Measurements from ENCODE around the gene CYP4F22. TPM values are rescaled to one million over a fixed set of nuclear protein-coding genes. Genes with fewer than 3 reads are reported as not detected.
A peak's percentile ranks its signal among the peaks of the same experiment; 100 is the strongest.

The CYP4F22 gene
- total RNA-seq, 5 donors from 2014 or later (not counting 1 experiment from before 2014, with no cell fraction given), result 0.73 to 1.6 (median 1.3) TPM

- H3K4me1 Mint-ChIP-seq, result peaks cover 3 to 6% (median 3%) of the 10 kb centered on the region in 3 donors
- peaks cover 0 to 8% of the 10 kb centered on the region in 2 experiments for H3K4me1 ChIP-seq (ENCODE audit: control insufficient read depth in 1 of 2, extremely low read depth in 1 of 2, insufficient read depth in 2 of 2, low read length in 2 of 2)
- no peak overlapping the region for H3K27ac Mint-ChIP-seq
- no CpG with 5 or more reads among the region's 10 CpGs for WGBS (ENCODE audit: insufficient coverage)
- no peaks in the 10 kb centered on the region for H3K36me3 Mint-ChIP-seq
- DNase-seq (no peak), ATAC-seq (replicated peaks in 1 of 4) (no peak)
- H3K27me3 ChIP-seq (replicated peaks in 1 of 2; ENCODE audit: control insufficient read depth in 2 of 2, extremely low read depth in 1 of 2, insufficient read depth in 2 of 2, low read length in 1 of 2), result peaks cover 0 to 40% of the 10 kb centered on the region in 2 experiments
- peaks cover 20 to 32% of the 10 kb centered on the region in 2 donors for H3K27me3 Mint-ChIP-seq
- H3K9me3 Mint-ChIP-seq, result no peaks in the 10 kb centered on the region
- peak overlapping the region; percentile 28 to 51 for H3K4me3 ChIP-seq (ENCODE audit: control insufficient read depth in 1 of 2, extremely low read depth in 1 of 2, low read length in 1 of 2)
- H3K9me3 ChIP-seq, result no peaks in the 10 kb centered on the region
- H3K27ac ChIP-seq (ENCODE audit: low read length), result no peak overlapping the region
- ChIA-PET CTCF (no interaction called here), POLR2A (no interaction called here)
- H3K36me3 ChIP-seq (ENCODE audit: control insufficient read depth in 2 of 2, extremely low read depth in 1 of 2, insufficient read depth in 1 of 2, low read length in 1 of 2), result no peaks in the 10 kb centered on the region
- peak overlapping the region in 1 of 3 donors; percentile 60 for H3K4me3 Mint-ChIP-seq
Measured at GRCh38 chr19:15584095-15584494, 75.8 kb downstream of the CYP4F22 start.

DNA sequence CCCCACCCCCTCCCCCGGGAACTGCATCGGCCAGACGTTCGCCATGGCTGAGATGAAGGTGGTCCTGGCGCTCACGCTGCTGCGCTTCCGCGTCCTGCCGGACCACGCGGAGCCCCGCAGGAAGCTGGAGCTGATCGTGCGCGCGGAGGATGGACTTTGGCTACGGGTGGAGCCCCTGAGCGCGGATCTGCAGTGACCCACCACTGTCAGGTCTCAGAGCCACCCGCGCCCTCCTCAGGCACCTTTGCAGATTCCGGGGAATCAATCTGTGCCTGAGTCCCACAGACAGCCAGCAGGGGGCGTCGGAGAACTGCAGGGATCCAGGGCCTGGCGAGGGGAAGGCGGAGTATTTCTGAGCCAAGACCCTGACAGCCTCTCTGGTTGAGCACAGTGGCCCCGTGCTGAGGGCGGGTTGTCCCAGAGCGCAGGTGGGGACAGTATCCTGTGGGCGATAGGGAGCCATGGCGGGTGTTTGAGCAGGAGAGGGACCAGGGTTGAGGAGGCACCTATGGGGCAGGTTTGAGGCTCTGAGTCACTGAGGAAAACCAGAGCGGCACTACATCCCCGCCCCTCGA, 76.3 kb downstream of the CYP4F22 start:
- H3K4me3 Mint-ChIP-seq, result peak overlapping the region in 2 of 3 donors; percentile 37 to 60
- CTCF ChIA-PET, result no interaction called here

GRCh38 chr19:15587663-15588062, 79.3 kb downstream of the CYP4F22 start:
- peaks cover 16 to 34% of the 10 kb centered on the region in 2 donors for H3K27me3 Mint-ChIP-seq
- Histone ChIP-seq H3K36me3 (ENCODE audit: control insufficient read depth in 2 of 2, extremely low read depth in 1 of 2, insufficient read depth in 1 of 2, low read length in 1 of 2) (no peaks in the 10 kb centered on the region), H3K9me3 (no peaks in the 10 kb centered on the region), H3K27ac (ENCODE audit: low read length) (no peak overlapping the region), H3K4me1 (ENCODE audit: control insufficient read depth in 1 of 2, extremely low read depth in 1 of 2, insufficient read depth in 2 of 2, low read length in 2 of 2) (peaks cover 0 to 8% of the 10 kb centered on the region in 2 experiments), H3K4me3 (ENCODE audit: control insufficient read depth in 1 of 2, extremely low read depth in 1 of 2, low read length in 1 of 2) (no peak overlapping the region), H3K27me3 (replicated peaks in 1 of 2; ENCODE audit: control insufficient read depth in 2 of 2, extremely low read depth in 1 of 2, insufficient read depth in 2 of 2, low read length in 1 of 2) (peaks cover 0 to 50% of the 10 kb centered on the region in 2 experiments)
- no peak overlapping the region for H3K27ac Mint-ChIP-seq
- DNase-seq, result peak in 7 of 35 experiments; percentile 3 to 33 (median 10)
- H3K36me3 Mint-ChIP-seq, result no peaks in the 10 kb centered on the region
- H3K4me1 Mint-ChIP-seq, result peaks cover 3 to 6% (median 3%) of the 10 kb centered on the region in 3 donors
- H3K9me3 Mint-ChIP-seq, result no peaks in the 10 kb centered on the region
- CTCF ChIA-PET, result no interaction called here
- H3K4me3 Mint-ChIP-seq, result no peak overlapping the region
- ATAC-seq (replicated peaks in 1 of 4), result no peak
- WGBS (ENCODE audit: insufficient coverage), result 62% methylated on average over 2 of the region's 9 CpGs
- POLR2A ChIA-PET, result no interaction called here

More for the DNA sequence above, 76.3 kb downstream of the CYP4F22 start:
- H3K36me3 Mint-ChIP-seq, result no peaks in the 10 kb centered on the region
- H3K27ac ChIP-seq (ENCODE audit: low read length), result no peak overlapping the region
- peak; percentile 94 to 97 (median 96) for ATAC-seq (replicated peaks in 1 of 4)
- H3K4me3 ChIP-seq (ENCODE audit: control insufficient read depth in 1 of 2, extremely low read depth in 1 of 2, low read length in 1 of 2), result peak overlapping the region; percentile 28 to 51
- peaks cover 0 to 42% of the 10 kb centered on the region in 2 experiments for H3K27me3 ChIP-seq (replicated peaks in 1 of 2; ENCODE audit: control insufficient read depth in 2 of 2, extremely low read depth in 1 of 2, insufficient read depth in 2 of 2, low read length in 1 of 2)
- 4% methylated on average over 32 of the region's 35 CpGs for WGBS (ENCODE audit: insufficient coverage)
- H3K27ac Mint-ChIP-seq, result no peak overlapping the region
- peaks cover 20 to 32% of the 10 kb centered on the region in 2 donors for H3K27me3 Mint-ChIP-seq
- no peaks in the 10 kb centered on the region for H3K9me3 Mint-ChIP-seq
- POLR2A ChIA-PET, result no interaction called here
- no peaks in the 10 kb centered on the region for H3K9me3 ChIP-seq
- peak; percentile 53 to 86 (median 77) for DNase-seq
- H3K4me1 Mint-ChIP-seq, result peaks cover 3 to 6% (median 3%) of the 10 kb centered on the region in 3 donors
- peaks cover 0 to 8% of the 10 kb centered on the region in 2 experiments for H3K4me1 ChIP-seq (ENCODE audit: control insufficient read depth in 1 of 2, extremely low read depth in 1 of 2, insufficient read depth in 2 of 2, low read length in 2 of 2)
- no peaks in the 10 kb centered on the region for H3K36me3 ChIP-seq (ENCODE audit: control insufficient read depth in 2 of 2, extremely low read depth in 1 of 2, insufficient read depth in 1 of 2, low read length in 1 of 2)

- no peak for ATAC-seq (replicated peaks in 1 of 4)
- CTCF ChIA-PET, result no interaction called here
Measured at GRCh38 chr19:15588265-15588664, 79.9 kb downstream of the CYP4F22 start.

DNA sequence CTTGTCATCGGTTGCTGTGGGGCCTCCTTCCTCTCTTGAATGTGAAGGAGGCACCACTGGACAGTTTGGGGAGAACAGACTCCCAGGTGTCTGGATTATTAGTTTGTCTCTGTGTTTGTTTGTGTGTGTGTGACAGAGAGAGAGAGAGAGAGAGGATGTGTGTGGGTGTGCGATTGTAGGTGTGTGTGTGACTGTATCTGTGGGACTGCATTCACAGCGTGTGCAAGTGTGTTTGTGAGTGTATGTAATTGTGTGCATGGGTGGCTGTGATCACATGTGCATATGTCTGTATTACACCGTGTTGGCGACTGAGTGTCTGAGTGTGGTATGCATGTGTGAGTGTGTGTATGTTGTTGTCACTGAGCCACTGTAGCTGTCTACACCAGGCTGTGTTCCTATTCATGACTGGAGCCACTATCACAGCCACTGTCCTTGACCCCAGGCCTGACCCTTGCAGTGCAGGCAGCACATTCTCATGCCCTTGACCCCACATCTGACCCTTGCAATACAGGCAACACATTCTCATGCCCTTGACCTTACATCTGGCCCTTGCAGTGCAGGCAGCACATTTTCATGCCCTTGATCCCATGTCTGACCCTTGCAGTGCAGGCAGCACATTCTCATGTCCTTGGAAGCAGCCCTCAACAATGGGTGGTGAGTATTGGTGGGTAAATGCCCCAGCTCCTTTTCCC, 81.6 kb downstream of the CYP4F22 start:
- ChIA-PET POLR2A (no interaction called here), CTCF (no interaction called here)
- Histone ChIP-seq H3K4me3 (ENCODE audit: control insufficient read depth in 1 of 2, extremely low read depth in 1 of 2, low read length in 1 of 2) (no peak overlapping the region), H3K36me3 (ENCODE audit: control insufficient read depth in 2 of 2, extremely low read depth in 1 of 2, insufficient read depth in 1 of 2, low read length in 1 of 2) (no peaks in the 10 kb centered on the region), H3K27ac (ENCODE audit: low read length) (no peak overlapping the region), H3K27me3 (replicated peaks in 1 of 2; ENCODE audit: control insufficient read depth in 2 of 2, extremely low read depth in 1 of 2, insufficient read depth in 2 of 2, low read length in 1 of 2) (peaks cover 0 to 42% of the 10 kb centered on the region in 2 experiments), H3K9me3 (no peaks in the 10 kb centered on the region), H3K4me1 (ENCODE audit: control insufficient read depth in 1 of 2, extremely low read depth in 1 of 2, insufficient read depth in 2 of 2, low read length in 2 of 2) (no peaks in the 10 kb centered on the region)
- no peak overlapping the region for H3K27ac Mint-ChIP-seq
- WGBS (ENCODE audit: insufficient coverage), result 64% methylated on average over 4 of the region's 5 CpGs
- peaks cover 29 to 45% of the 10 kb centered on the region in 2 donors for H3K27me3 Mint-ChIP-seq
- H3K4me3 Mint-ChIP-seq, result no peak overlapping the region
- no peaks in the 10 kb centered on the region for H3K9me3 Mint-ChIP-seq
- H3K4me1 Mint-ChIP-seq, result no peaks in the 10 kb centered on the region
- DNase-seq, result no peak
- no peaks in the 10 kb centered on the region for H3K36me3 Mint-ChIP-seq
- ATAC-seq (replicated peaks in 1 of 4), result no peak

More at GRCh38 chr19:15588265-15588664, 79.9 kb downstream of the CYP4F22 start:
- Histone ChIP-seq H3K36me3 (ENCODE audit: control insufficient read depth in 2 of 2, extremely low read depth in 1 of 2, insufficient read depth in 1 of 2, low read length in 1 of 2) (no peaks in the 10 kb centered on the region), H3K9me3 (no peaks in the 10 kb centered on the region), H3K27me3 (replicated peaks in 1 of 2; ENCODE audit: control insufficient read depth in 2 of 2, extremely low read depth in 1 of 2, insufficient read depth in 2 of 2, low read length in 1 of 2) (peaks cover 0 to 50% of the 10 kb centered on the region in 2 experiments), H3K27ac (ENCODE audit: low read length) (no peak overlapping the region), H3K4me1 (ENCODE audit: control insufficient read depth in 1 of 2, extremely low read depth in 1 of 2, insufficient read depth in 2 of 2, low read length in 2 of 2) (peaks cover 0 to 8% of the 10 kb centered on the region in 2 experiments), H3K4me3 (ENCODE audit: control insufficient read depth in 1 of 2, extremely low read depth in 1 of 2, low read length in 1 of 2) (no peak overlapping the region)
- Mint-ChIP-seq H3K27me3 (peaks cover 17 to 38% of the 10 kb centered on the region in 2 donors), H3K4me1 (peaks cover 3 to 6% (median 3%) of the 10 kb centered on the region in 3 donors), H3K36me3 (no peaks in the 10 kb centered on the region), H3K4me3 (no peak overlapping the region), H3K9me3 (no peaks in the 10 kb centered on the region), H3K27ac (no peak overlapping the region)
- POLR2A ChIA-PET, result no interaction called here
- no peak for DNase-seq
- WGBS (ENCODE audit: insufficient coverage), result no CpG with 5 or more reads among the region's 1 CpG

DNA sequence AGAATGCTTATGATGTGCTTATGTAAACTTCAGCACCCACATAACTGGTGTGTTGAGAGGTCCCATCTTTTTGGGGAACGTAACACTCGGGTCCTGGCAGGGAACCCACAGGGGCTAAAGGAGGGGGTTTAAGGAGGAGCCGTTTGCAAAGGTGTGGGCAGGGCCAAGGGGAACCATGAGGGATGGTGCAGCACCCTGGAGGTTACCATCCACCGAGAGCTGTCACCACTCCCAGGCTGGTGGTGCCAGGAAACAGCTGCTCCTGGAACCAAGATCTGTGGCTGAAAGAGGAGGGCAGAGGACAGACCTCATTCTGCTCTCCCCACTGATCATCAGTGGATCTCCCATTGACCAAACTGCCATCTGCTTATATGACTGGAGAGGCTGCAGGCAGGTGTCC, 83.5 kb downstream of the CYP4F22 start:
- no peaks in the 10 kb centered on the region for H3K4me1 Mint-ChIP-seq
- POLR2A ChIA-PET, result no interaction called here

More for the DNA sequence above, 83.5 kb downstream of the CYP4F22 start:
- H3K36me3 Mint-ChIP-seq, result peaks cover 4% of the 10 kb centered on the region
- Histone ChIP-seq H3K4me3 (ENCODE audit: control insufficient read depth in 1 of 2, extremely low read depth in 1 of 2, low read length in 1 of 2) (no peak overlapping the region), H3K27me3 (replicated peaks in 1 of 2; ENCODE audit: control insufficient read depth in 2 of 2, extremely low read depth in 1 of 2, insufficient read depth in 2 of 2, low read length in 1 of 2) (peaks cover 0 to 45% of the 10 kb centered on the region in 2 experiments), H3K27ac (ENCODE audit: low read length) (no peak overlapping the region), H3K36me3 (ENCODE audit: control insufficient read depth in 2 of 2, extremely low read depth in 1 of 2, insufficient read depth in 1 of 2, low read length in 1 of 2) (no peaks in the 10 kb centered on the region), H3K4me1 (ENCODE audit: control insufficient read depth in 1 of 2, extremely low read depth in 1 of 2, insufficient read depth in 2 of 2, low read length in 2 of 2) (no peaks in the 10 kb centered on the region), H3K9me3 (no peaks in the 10 kb centered on the region)
- ATAC-seq (replicated peaks in 1 of 4), result no peak
- DNase-seq, result no peak
- peaks cover 40 to 56% of the 10 kb centered on the region in 2 donors for H3K27me3 Mint-ChIP-seq
- no peak overlapping the region for H3K4me3 Mint-ChIP-seq
- no peak overlapping the region for H3K27ac Mint-ChIP-seq
- WGBS (ENCODE audit: insufficient coverage), result 73% methylated on average over 4 of the region's 4 CpGs
- CTCF ChIA-PET, result no interaction called here
- H3K9me3 Mint-ChIP-seq, result peaks cover 0 to 10% (median 3%) of the 10 kb centered on the region in 3 donors

Data from T-cell (primary cell).